Esophagus squamous epithelium (tissue), 5 donors: ENCODE results near the gene THEM5. TPM values are rescaled to one million over a fixed set of nuclear protein-coding genes. Genes with fewer than 3 reads are reported as not detected.

Source experiments
- DNase-seq: peaks from one replicate; lab custom pipeline; 2025; lab: John Stamatoyannopoulos, UW
- H3K27ac ChIP-seq, 4 donors: fragments of 200-600 bp; sonication (generic); one replicate each; pipeline ENCODE4 v1.5.1; 2016 to 2019; ENCODE audit warnings: mild to moderate bottlenecking in 1 of 4
- H3K27me3 ChIP-seq, 4 donors: fragments of 200-600 bp; sonication (generic); 1 replicate in 3 of 4; 2 replicates in 1 of 4; pipeline versions ENCODE4 v1.5.1 to v1.6.0; 2017 to 2021; ENCODE audit warnings: antibody characterized with exemption in 1 of 4
- H3K36me3 ChIP-seq, 3 donors: fragments of 200-600 bp; sonication (generic); one replicate each; pipeline ENCODE4 v1.5.1; 2016 to 2019
- H3K4me1 ChIP-seq, 3 donors: fragments of 200-600 bp; sonication (generic); one replicate each; pipeline ENCODE4 v1.5.1; 2017 to 2019
- H3K4me3 ChIP-seq, 4 donors: fragments of 200-600 bp; sonication (generic); 1 replicate in 3 of 4; 2 replicates in 1 of 4; pipeline ENCODE4 v1.5.1; 2016 to 2019; ENCODE audit warnings: mild to moderate bottlenecking in 2 of 4, moderate library complexity in 1 of 4
- H3K9me3 ChIP-seq, 3 donors: fragments of 200-600 bp; sonication (generic); one replicate each; pipeline ENCODE4 v1.5.1; 2016 to 2019
- POLR2A ChIP-seq, 4 donors: fragments of 450-650 bp; IDR thresholded peaks; one replicate each; pipeline ENCODE4 v1.6.1; 2017; ENCODE audit warnings: antibody characterized with exemption in 4 of 4, mild to moderate bottlenecking in 4 of 4, moderate library complexity in 3 of 4
- WGBS, 2 donors: methylation state at CpG; one replicate each; pipeline ENCODE4 v1.1.5; 2018; 5-methylcytosine and 5-hydroxymethylcytosine counted together
- intact Hi-C: fragments of 100-400 bp; cut with DNase I; formaldehyde crosslinking; loops from one replicate; pipeline ENCODE4 v1.15.0; 2022
- total RNA-seq, 4 donors: library from RNA; depleted of rRNA; stranded (reverse); fragments of >200 nt; gene quantifications; one replicate each; pipeline ENCODE4 v1.1.0, GENCODE V29; 2016
- TF ChIP-seq, protein P1 (sequence below), 6 experiments: fragments of 450-650 bp in 4 of 6; fragments of 200-600 bp in 2 of 6; sonication (generic) in 2 of 6; IDR thresholded peaks; one replicate each; pipeline ENCODE4 v1.5.1; 2016 to 2019; ENCODE audit warnings: antibody characterized with exemption in 6 of 6, mild to moderate bottlenecking in 4 of 6, moderate library complexity in 4 of 6
- donor health status: DM: yes; HTN: yes; CAD: no.

THEM5 gene
- total RNA-seq, 4 donors from 2014 or later = 0.76 to 1.7 TPM; not detected in 2

GRCh38 chr1:151827853-151828252, 25.7 kb downstream of the THEM5 start:
- no peak for TF ChIP-seq POLR2A (IDR thresholded peaks at IDR 0.05)
- TF ChIP-seq, protein P1, sequence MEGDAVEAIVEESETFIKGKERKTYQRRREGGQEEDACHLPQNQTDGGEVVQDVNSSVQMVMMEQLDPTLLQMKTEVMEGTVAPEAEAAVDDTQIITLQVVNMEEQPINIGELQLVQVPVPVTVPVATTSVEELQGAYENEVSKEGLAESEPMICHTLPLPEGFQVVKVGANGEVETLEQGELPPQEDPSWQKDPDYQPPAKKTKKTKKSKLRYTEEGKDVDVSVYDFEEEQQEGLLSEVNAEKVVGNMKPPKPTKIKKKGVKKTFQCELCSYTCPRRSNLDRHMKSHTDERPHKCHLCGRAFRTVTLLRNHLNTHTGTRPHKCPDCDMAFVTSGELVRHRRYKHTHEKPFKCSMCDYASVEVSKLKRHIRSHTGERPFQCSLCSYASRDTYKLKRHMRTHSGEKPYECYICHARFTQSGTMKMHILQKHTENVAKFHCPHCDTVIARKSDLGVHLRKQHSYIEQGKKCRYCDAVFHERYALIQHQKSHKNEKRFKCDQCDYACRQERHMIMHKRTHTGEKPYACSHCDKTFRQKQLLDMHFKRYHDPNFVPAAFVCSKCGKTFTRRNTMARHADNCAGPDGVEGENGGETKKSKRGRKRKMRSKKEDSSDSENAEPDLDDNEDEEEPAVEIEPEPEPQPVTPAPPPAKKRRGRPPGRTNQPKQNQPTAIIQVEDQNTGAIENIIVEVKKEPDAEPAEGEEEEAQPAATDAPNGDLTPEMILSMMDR (IDR thresholded peaks at IDR 0.05) = no peak
- no peaks in the 10 kb centered on the region for H3K36me3 ChIP-seq
- no peak for DNase-seq
- peaks cover 0 to 12% (median 0%) of the 10 kb centered on the region in 4 donors for H3K27me3 ChIP-seq
- H3K4me3 ChIP-seq = no peak overlapping the region
- WGBS, 2 donors = 67% methylated on average over 2 of the region's 9 CpGs; no CpG with 5 or more reads in 1 of the 2 donors
- H3K27ac ChIP-seq = peak overlapping the region in 1 of 4 donors; percentile 21
- no peaks in the 10 kb centered on the region for H3K9me3 ChIP-seq
- intact Hi-C loops = no loop called here
- H3K4me1 ChIP-seq = peaks cover 14 to 50% (median 16%) of the 10 kb centered on the region in 3 donors

- intact Hi-C loops = no loop called here
- 61 to 63% methylated on average over 13 of the region's 21 CpGs for WGBS, 2 donors
- H3K27me3 ChIP-seq = peaks cover 0 to 12% (median 0%) of the 10 kb centered on the region in 4 donors
- no peak for TF ChIP-seq POLR2A (IDR thresholded peaks at IDR 0.05)
- TF ChIP-seq, protein P1 (IDR thresholded peaks at IDR 0.05) = no peak
- peaks cover 0 to 36% (median 10%) of the 10 kb centered on the region in 3 donors for H3K4me1 ChIP-seq
- H3K9me3 ChIP-seq = no peaks in the 10 kb centered on the region
- no peak overlapping the region for H3K27ac ChIP-seq
- H3K4me3 ChIP-seq = peak overlapping the region in 1 of 4 donors; percentile 9
- no peak for DNase-seq
- H3K36me3 ChIP-seq = no peaks in the 10 kb centered on the region
These were observed 27.5 kb downstream of the THEM5 start for GRCh38 chr1:151825751-151826660.

GRCh38 chr1:151825204-151825603, 28.3 kb downstream of the THEM5 start:
- peaks cover 0 to 12% (median 0%) of the 10 kb centered on the region in 4 donors for H3K27me3 ChIP-seq
- 68 to 91% methylated on average over 4 to 7 of the region's 9 CpGs for WGBS, 2 donors
- intact Hi-C loops = no loop called here
- H3K4me1 ChIP-seq = peaks cover 0 to 36% (median 13%) of the 10 kb centered on the region in 3 donors
- peak overlapping the region in 1 of 4 donors; percentile 9 for H3K4me3 ChIP-seq
- H3K9me3 ChIP-seq = no peaks in the 10 kb centered on the region
- no peak for DNase-seq
- H3K27ac ChIP-seq = no peak overlapping the region
- TF ChIP-seq, protein P1 (IDR thresholded peaks at IDR 0.05) = no peak
- no peak for TF ChIP-seq POLR2A (IDR thresholded peaks at IDR 0.05)
- H3K36me3 ChIP-seq = no peaks in the 10 kb centered on the region

GRCh38 chr1:151823175-151823574, 30.3 kb downstream of the THEM5 start:
- peaks cover 0 to 12% (median 0%) of the 10 kb centered on the region in 4 donors for H3K27me3 ChIP-seq
- H3K36me3 ChIP-seq = no peaks in the 10 kb centered on the region
- no peaks in the 10 kb centered on the region for H3K9me3 ChIP-seq
- peaks cover 0 to 21% (median 16%) of the 10 kb centered on the region in 3 donors for H3K4me1 ChIP-seq
- intact Hi-C loops = no loop called here
- WGBS, 2 donors = 63 to 80% methylated on average over 6 to 8 of the region's 8 CpGs
- no peak overlapping the region for H3K4me3 ChIP-seq
- DNase-seq = no peak
- no peak for TF ChIP-seq POLR2A (IDR thresholded peaks at IDR 0.05)
- TF ChIP-seq, protein P1 (IDR thresholded peaks at IDR 0.05) = no peak
- H3K27ac ChIP-seq = no peak overlapping the region

GRCh38 chr1:151822404-151822803, 31.1 kb downstream of the THEM5 start:
- Histone ChIP-seq H3K36me3 (no peaks in the 10 kb centered on the region), H3K4me1 (peaks cover 0 to 24% (median 19%) of the 10 kb centered on the region in 3 donors), H3K27me3 (peaks cover 0 to 12% (median 0%) of the 10 kb centered on the region in 4 donors), H3K9me3 (no peaks in the 10 kb centered on the region), H3K4me3 (peak overlapping the region in 1 of 4 donors; percentile 21), H3K27ac (peak overlapping the region in 1 of 4 donors; percentile 44)
- DNase-seq = no peak
- TF ChIP-seq, protein P1 (IDR thresholded peaks at IDR 0.05) = no peak
- no peak for TF ChIP-seq POLR2A (IDR thresholded peaks at IDR 0.05)
- intact Hi-C loops = no loop called here
- 41 to 46% methylated on average over 5 to 6 of the region's 7 CpGs for WGBS, 2 donors
